GM19397 (cell line): ENCODE measurements around the gene FOSL1.

ENCODE experiments used
- ATAC-seq: cut with Tn5 transposase; IDR thresholded peaks from one replicate; pipeline ENCODE4 v1.9.1; 2021; ENCODE audit warnings: mild to moderate bottlenecking, moderate library complexity; ENCODE audit not compliant: unreplicated experiment

FOSL1 gene

DNA sequence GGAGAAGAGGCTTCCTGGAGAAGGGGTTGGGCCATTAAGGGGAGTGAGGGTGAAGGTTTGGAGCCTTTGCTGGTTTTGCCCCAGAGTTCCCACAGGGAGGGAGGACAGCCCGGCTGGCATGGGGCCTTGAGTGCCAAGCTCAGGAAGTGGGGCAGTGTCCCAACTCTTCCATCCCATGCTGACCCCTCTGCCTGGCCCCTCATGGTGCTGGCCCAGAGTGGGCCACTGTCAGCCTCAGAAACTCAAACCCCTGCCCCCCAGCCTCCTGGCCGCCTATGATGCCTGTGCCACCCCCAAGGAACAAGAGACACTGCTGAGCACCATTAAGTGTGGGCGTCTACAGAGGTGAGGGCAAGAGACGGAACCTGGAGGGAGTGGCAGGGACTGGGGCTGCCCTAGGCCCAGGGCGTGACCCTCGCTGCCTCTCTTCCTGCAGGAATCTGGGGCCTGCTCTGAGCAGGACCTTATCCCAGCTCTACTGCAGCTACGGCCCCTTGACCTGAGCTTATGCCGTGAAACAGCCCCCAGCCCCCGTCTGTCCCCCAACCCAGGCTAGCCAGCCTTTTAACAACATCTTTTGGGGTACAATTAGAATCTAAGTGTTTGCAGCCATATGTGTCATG lies 34.5 kb downstream of the FOSL1 start:
- ATAC-seq, result no peak

GRCh38 chr11:65864706-65865471 lies 35.3 kb downstream of the FOSL1 start:
- ATAC-seq, result no peak

DNA sequence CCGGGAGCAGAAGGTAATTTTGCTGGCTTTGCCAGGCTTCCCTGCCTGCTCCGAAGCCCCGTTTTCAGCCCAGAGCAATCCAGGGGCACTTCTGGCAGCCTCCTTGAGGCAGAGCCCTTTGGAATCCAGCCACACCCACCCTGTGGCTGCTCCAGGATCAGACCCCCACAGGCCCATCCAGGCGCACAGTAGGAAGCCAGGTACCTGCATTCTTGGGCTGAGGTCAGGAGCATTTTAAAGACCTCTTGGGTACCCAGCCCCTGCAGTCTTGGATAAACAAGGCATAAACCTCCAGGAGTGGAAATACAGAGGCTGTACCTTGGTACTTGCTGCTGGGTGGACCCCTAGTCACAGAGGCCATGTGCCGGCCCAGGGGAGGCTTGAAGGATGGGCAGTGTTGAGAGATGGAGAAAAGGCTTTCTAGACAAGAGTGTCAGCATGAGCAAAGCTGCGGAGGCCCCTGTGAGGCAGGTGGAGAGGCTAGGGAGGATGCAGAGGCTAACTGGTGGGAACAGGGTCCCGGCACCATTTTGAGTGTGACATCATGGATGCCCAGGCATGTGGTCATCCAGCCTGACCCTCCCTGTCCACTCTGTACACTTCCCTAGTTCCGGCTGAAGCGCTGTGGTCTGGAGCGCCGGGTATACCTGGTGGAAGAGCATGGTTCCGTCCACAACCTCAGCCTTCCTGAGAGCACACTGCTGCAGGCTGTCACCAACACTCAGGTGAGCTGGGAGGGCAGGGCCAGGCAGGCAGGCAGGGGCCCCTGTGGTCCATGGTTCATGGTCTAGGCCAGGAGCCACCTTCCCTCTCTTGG lies 36.1 kb downstream of the FOSL1 start:
- ATAC-seq, result no peak

DNA sequence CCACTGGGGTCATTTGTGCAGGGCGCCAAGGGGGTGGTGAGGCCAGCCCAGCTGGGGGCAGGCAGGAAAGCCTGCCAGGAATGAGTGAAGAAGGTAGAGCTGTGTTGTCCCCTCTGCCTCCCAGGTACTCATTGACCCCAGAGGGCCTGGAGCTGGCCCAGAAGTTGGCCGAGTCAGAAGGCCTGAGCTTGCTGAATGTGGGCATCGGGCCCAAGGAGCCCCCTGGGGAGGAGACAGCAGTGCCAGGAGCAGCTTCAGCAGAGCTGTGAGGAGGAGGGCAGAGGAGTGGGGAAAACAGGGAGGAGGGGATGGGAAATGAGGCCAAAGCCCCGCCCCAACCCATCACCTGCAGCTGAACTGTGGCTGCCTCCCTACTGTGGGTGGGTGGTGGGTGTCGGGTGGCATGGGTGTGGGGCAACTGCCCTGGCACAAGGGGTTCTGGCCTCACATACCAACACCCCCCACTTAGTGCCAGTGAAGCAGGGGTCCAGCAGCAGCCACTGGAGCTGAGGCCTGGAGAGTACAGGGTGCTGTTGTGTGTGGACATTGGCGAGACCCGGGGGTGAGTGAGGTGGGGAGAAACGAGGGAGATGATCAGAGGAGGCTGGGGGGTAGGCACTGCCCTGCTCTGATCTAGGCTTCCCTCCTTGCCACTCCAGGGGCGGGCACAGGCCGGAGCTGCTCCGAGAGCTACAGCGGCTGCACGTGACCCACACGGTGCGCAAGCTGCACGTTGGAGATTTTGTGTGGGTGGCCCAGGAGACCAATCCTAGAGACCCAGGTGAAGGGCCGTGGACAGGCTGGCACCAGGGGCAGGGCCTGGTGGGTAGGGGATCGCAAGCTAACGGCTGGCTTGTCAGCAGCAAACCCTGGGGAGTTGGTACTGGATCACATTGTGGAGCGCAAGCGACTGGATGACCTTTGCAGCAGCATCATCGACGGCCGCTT lies 37.0 kb downstream of the FOSL1 start:
- no peak for ATAC-seq

DNA sequence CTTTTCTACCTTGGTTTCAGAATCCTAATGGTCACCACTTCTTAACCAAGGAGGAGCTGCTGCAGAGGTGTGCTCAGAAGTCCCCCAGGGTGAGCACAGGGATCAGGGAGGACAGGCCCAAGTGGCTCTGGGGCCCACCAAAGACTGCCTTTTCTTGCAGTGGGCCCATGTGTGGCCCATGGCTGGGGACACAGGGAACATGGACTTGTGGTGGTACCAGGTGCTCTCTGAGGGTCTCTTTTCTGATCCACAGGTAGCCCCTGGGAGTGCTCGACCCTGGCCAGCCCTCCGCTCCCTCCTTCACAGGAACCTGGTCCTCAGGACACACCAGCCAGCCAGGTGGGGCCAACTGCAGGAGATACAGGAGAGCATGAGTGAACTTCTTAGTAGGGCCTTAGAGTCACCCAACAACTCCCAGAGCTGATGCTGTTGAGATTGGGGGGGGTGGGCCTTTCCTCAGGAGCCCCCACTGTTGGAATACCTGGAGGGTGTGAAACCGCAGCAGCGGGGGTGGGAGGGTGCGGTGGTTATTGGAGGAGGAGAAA lies 37.9 kb downstream of the FOSL1 start:
- ATAC-seq, result no peak

- no peak for ATAC-seq
These were observed 38.5 kb downstream of the FOSL1 start for GRCh38 chr11:65861533-65862183.

- no peak for ATAC-seq
These were observed 39.1 kb downstream of the FOSL1 start for GRCh38 chr11:65861165-65861505.

DNA sequence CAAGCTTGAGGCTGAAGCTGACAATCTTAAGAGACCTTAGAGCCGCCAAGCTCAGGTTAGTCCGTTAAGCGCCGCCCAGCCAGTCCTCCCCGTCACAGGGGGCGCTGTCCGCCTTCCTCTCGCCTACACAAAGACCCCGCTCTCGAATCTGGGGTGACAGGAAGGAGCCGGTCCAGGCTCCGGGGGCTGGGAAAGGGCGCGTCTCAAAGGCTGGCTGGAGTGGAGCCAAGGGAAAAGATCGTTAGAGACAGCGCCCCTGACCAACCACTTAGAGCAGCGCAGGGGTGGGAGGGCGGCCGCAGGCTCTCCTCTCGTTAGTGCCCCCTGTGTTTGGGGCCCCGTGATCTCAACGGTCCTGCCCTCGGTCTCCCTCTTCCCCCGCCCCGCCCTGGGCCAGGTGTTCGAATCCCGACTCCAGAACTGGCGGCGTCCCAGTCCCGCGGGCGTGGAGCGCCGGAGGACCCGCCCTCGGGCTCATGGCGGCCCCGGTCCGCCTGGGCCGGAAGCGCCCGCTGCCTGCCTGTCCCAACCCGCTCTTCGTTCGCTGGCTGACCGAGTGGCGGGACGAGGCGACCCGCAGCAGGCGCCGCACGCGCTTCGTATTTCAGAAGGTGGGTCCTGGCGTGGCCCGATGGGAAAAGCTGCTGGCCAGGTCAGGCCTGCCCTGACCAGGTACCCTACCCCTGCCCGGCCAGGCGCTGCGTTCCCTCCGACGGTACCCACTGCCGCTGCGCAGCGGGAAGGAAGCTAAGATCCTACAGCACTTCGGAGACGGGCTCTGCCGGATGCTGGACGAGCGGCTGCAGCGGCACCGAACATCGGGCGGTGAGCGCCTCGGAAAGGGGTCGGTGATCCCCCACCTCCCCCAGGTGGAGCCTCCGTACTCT lies 39.7 kb downstream of the FOSL1 start, which contains the start of gene MUS81:
Gene MUS81 (plus strand): TSS at position 156 of the 887 bp plus-strand sequence. CDS start 321 bp downstream, at position 477.
- ATAC-seq, result no peak

DNA sequence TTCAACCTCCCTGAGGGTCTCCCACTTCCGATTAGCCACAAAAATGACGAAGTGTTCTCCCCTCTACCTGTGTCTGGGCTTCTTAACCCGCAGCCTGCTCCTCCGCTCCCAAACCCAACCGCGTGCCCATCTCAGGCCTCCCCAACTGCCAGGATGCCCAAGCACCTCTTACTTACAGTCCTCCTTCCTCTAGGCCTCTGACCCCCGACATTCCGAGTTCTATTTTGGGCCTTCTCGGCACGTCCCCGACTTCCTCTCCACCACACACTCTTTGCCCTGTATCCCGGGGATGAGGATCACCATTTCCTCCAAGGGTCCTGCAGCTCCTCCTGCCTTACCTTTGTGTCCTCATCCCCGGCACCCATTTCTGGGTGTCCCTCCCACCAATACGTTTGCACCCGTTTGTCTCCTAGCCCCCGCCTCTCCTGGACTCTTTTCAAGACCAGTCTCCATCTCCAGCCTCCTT lies 40.3 kb downstream of the FOSL1 start:
- ATAC-seq, result no peak

DNA sequence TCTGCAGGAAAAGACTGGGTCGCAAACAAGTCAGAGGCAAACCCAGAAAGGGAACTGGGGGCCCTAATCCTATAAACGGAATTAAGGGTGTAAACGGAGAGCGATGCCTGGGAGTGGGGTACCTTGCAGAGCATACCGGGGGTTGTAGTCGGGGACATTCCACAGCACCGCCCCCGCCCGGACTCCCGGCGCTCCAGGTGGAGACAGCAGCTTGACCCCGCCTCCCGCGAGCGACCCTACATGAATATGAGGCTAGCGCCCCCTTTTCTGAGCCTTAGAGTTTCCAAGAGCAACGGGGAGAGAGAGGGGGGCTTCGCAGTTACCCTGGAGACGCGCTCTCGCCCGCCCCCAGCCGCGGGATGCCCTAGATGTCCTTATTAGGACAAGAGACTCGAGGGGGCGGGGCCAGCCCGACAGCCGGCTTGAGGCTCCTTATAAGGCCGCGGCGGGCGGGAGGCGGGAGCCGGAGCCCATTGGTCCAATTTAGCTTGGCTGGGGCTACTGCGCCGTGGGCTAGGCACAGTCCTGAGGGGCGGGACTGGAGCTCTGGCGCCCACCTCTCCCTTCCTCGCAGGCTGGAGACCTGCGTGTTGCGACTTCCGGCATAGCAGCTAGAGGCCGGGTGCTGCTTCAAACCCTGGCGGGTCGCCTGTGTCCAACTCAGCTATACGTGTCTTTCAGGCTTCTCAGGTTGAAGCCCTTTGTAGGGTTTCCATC lies 40.9 kb downstream of the FOSL1 start:
- peak; percentile 46 for ATAC-seq

- no peak for ATAC-seq
These were observed 41.5 kb downstream of the FOSL1 start for GRCh38 chr11:65858681-65859087.

GRCh38 chr11:65857853-65858680 lies 42.1 kb downstream of the FOSL1 start, which contains the start of gene CFL1:
Gene CFL1 (minus strand): TSS chr11:65858180. CDS start chr11:65858099, 81 bp downstream.
- peak; percentile 42 for ATAC-seq

GRCh38 chr11:65857500-65857852 lies 42.7 kb downstream of the FOSL1 start:
- peak; percentile 2 for ATAC-seq

GRCh38 chr11:65856689-65857499 lies 43.3 kb downstream of the FOSL1 start:
- peak; percentile 34 for ATAC-seq

DNA sequence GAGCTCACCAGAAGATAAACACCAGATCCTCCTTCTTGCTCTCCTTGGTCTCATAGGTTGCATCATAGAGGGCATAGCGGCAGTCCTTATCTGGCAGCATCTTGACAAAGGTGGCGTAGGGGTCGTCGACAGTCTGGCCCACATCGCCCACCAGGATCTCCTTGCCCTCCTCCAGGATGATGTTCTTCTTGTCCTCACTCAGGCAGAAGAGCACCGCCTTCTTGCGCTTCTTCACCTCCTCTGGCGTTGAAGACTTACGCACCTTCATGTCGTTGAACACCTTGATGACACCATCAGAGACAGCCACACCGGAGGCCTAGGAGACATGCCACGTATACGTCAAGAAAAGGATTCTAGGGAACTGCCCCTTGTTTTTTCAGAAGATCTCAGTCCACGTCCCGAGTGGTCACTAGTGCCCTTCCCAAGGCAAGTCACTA lies 44.2 kb downstream of the FOSL1 start:
- ATAC-seq, result no peak
